ENCODE results near the gene RAB8B.

RAB8B gene

GRCh38 chr15:63299943-63300575, 110.7 kb downstream of the RAB8B start:
- Histone ChIP-seq H3K4me3 (ENCODE audit: low read length in 2 of 2) (no peak overlapping the region), H3K9ac (ENCODE audit: low read depth in 1 of 2, low read length in 2 of 2) (no peak overlapping the region), H3K27ac (ENCODE audit: low read depth in 2 of 2, low read length in 2 of 2) (no peak overlapping the region), H3K9me3 (ENCODE audit: control insufficient read depth in 2 of 2, low read length in 2 of 2) (no peaks in the 10 kb centered on the region), H3K36me3 (ENCODE audit: control insufficient read depth in 2 of 2, insufficient read depth in 2 of 2, low read length in 2 of 2) (peaks cover 0 to 5% of the 10 kb centered on the region in 2 donors), H3K27me3 (ENCODE audit: control insufficient read depth in 2 of 2, insufficient read depth in 2 of 2, low read length in 2 of 2) (no peaks in the 10 kb centered on the region), H3K4me1 (ENCODE audit: control insufficient read depth in 2 of 2, insufficient read depth in 2 of 2, low read length in 2 of 2) (no peaks in the 10 kb centered on the region)

GRCh38 chr15:63301088-63301487, 111.7 kb downstream of the RAB8B start:
- Histone ChIP-seq H3K4me3 (ENCODE audit: low read length in 2 of 2) (no peak overlapping the region), H3K9ac (ENCODE audit: low read depth in 1 of 2, low read length in 2 of 2) (no peak overlapping the region), H3K27me3 (ENCODE audit: control insufficient read depth in 2 of 2, insufficient read depth in 2 of 2, low read length in 2 of 2) (no peaks in the 10 kb centered on the region), H3K36me3 (ENCODE audit: control insufficient read depth in 2 of 2, insufficient read depth in 2 of 2, low read length in 2 of 2) (peaks cover 0 to 9% of the 10 kb centered on the region in 2 donors), H3K9me3 (ENCODE audit: control insufficient read depth in 2 of 2, low read length in 2 of 2) (no peaks in the 10 kb centered on the region), H3K4me1 (ENCODE audit: control insufficient read depth in 2 of 2, insufficient read depth in 2 of 2, low read length in 2 of 2) (no peaks in the 10 kb centered on the region), H3K27ac (ENCODE audit: low read depth in 2 of 2, low read length in 2 of 2) (no peak overlapping the region)

- Histone ChIP-seq H3K9ac (ENCODE audit: low read depth in 1 of 2, low read length in 2 of 2) (no peak overlapping the region), H3K4me1 (ENCODE audit: control insufficient read depth in 2 of 2, insufficient read depth in 2 of 2, low read length in 2 of 2) (no peaks in the 10 kb centered on the region), H3K9me3 (ENCODE audit: control insufficient read depth in 2 of 2, low read length in 2 of 2) (no peaks in the 10 kb centered on the region), H3K27ac (ENCODE audit: low read depth in 2 of 2, low read length in 2 of 2) (no peak overlapping the region), H3K4me3 (ENCODE audit: low read length in 2 of 2) (no peak overlapping the region), H3K36me3 (ENCODE audit: control insufficient read depth in 2 of 2, insufficient read depth in 2 of 2, low read length in 2 of 2) (peaks cover 0 to 12% of the 10 kb centered on the region in 2 donors), H3K27me3 (ENCODE audit: control insufficient read depth in 2 of 2, insufficient read depth in 2 of 2, low read length in 2 of 2) (no peaks in the 10 kb centered on the region)
Observed at GRCh38 chr15:63305260-63305659, 115.9 kb downstream of the RAB8B start.

- Histone ChIP-seq H3K4me3 (ENCODE audit: low read length in 2 of 2) (no peak overlapping the region), H3K27me3 (ENCODE audit: control insufficient read depth in 2 of 2, insufficient read depth in 2 of 2, low read length in 2 of 2) (no peaks in the 10 kb centered on the region), H3K4me1 (ENCODE audit: control insufficient read depth in 2 of 2, insufficient read depth in 2 of 2, low read length in 2 of 2) (no peaks in the 10 kb centered on the region), H3K27ac (ENCODE audit: low read depth in 2 of 2, low read length in 2 of 2) (no peak overlapping the region), H3K9me3 (ENCODE audit: control insufficient read depth in 2 of 2, low read length in 2 of 2) (no peaks in the 10 kb centered on the region), H3K36me3 (ENCODE audit: control insufficient read depth in 2 of 2, insufficient read depth in 2 of 2, low read length in 2 of 2) (peaks cover 0 to 12% of the 10 kb centered on the region in 2 donors), H3K9ac (ENCODE audit: low read depth in 1 of 2, low read length in 2 of 2) (no peak overlapping the region)
Observed at GRCh38 chr15:63306492-63307073, 117.2 kb downstream of the RAB8B start.

GRCh38 chr15:63308491-63308890, 119.1 kb downstream of the RAB8B start:
- Histone ChIP-seq H3K27ac (ENCODE audit: low read depth in 2 of 2, low read length in 2 of 2) (no peak overlapping the region), H3K4me1 (ENCODE audit: control insufficient read depth in 2 of 2, insufficient read depth in 2 of 2, low read length in 2 of 2) (no peaks in the 10 kb centered on the region), H3K36me3 (ENCODE audit: control insufficient read depth in 2 of 2, insufficient read depth in 2 of 2, low read length in 2 of 2) (peaks cover 0 to 7% of the 10 kb centered on the region in 2 donors), H3K9ac (ENCODE audit: low read depth in 1 of 2, low read length in 2 of 2) (no peak overlapping the region), H3K9me3 (ENCODE audit: control insufficient read depth in 2 of 2, low read length in 2 of 2) (no peaks in the 10 kb centered on the region), H3K27me3 (ENCODE audit: control insufficient read depth in 2 of 2, insufficient read depth in 2 of 2, low read length in 2 of 2) (no peaks in the 10 kb centered on the region), H3K4me3 (ENCODE audit: low read length in 2 of 2) (no peak overlapping the region)

DNA sequence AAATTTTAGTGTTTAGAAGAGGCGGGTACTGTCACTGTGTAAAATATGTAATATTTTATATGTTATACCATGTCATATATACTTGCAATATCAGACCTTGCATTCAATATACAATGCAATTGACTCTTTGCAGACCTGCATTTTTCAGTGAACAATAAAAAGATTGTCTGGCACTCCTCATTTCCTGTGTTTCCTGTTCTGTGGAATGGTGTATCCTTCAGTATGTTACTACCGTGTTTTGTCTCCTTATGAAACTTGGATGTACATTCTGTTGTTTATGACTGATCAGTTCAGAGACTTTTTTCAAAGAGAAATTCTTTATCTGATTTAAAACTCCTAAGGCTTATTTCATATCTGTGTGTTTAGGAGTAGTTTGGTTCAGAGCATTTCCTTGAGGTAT, 119.5 kb downstream of the RAB8B start:
- no peak overlapping the region for H3K9ac ChIP-seq (ENCODE audit: low read depth in 1 of 2, low read length in 2 of 2)
- H3K9me3 ChIP-seq (ENCODE audit: control insufficient read depth in 2 of 2, low read length in 2 of 2): no peaks in the 10 kb centered on the region
- H3K27ac ChIP-seq (ENCODE audit: low read depth in 2 of 2, low read length in 2 of 2): no peak overlapping the region
- no peak overlapping the region for H3K4me3 ChIP-seq (ENCODE audit: low read length in 2 of 2)
- no peaks in the 10 kb centered on the region for H3K4me1 ChIP-seq (ENCODE audit: control insufficient read depth in 2 of 2, insufficient read depth in 2 of 2, low read length in 2 of 2)
- no peaks in the 10 kb centered on the region for H3K27me3 ChIP-seq (ENCODE audit: control insufficient read depth in 2 of 2, insufficient read depth in 2 of 2, low read length in 2 of 2)
- peaks cover 0 to 7% of the 10 kb centered on the region in 2 donors for H3K36me3 ChIP-seq (ENCODE audit: control insufficient read depth in 2 of 2, insufficient read depth in 2 of 2, low read length in 2 of 2)

DNA sequence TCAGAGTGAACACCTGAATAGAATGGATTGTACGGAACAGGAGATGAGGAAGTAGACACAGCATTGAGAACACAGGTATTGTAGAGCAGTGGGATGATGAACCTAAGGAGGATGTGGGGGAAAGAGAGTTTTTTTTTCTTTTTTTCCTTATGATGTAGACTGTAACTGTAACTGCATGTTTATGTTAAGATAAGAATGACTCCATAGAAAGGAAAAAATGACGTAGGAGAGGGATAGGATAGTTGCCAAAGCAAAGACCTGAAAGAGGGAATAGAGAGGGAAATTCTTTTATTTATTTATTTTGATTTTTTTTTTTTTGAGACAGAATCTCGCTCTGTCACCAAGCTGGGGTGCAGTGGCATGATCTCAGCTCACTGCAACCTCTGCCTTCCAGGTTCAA, 121.2 kb downstream of the RAB8B start:
- no peak overlapping the region for H3K9ac ChIP-seq (ENCODE audit: low read depth in 1 of 2, low read length in 2 of 2)

DNA sequence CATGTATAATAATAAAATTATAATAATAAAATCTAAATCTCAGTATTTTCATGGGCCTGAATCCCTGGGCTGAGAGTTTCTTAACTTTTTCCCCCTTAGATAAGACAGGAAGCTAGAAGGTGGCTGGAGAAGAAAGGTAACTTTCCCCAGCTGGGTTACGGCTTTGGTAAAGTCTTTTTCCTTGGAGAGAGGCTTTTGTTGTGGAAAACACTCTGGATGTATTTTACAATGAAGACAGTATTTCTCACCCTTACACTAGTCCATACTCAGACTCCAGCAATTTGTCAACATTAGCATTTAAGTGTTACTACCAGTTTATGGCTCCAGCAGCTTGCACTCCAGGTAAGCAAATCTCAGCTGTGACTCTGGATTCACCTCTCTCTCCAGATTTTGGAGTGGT, 122.9 kb downstream of the RAB8B start:
- Histone ChIP-seq H3K9me3 (ENCODE audit: control insufficient read depth in 2 of 2, low read length in 2 of 2) (no peaks in the 10 kb centered on the region), H3K9ac (ENCODE audit: low read depth in 1 of 2, low read length in 2 of 2) (no peak overlapping the region), H3K27me3 (ENCODE audit: control insufficient read depth in 2 of 2, insufficient read depth in 2 of 2, low read length in 2 of 2) (no peaks in the 10 kb centered on the region), H3K27ac (ENCODE audit: low read depth in 2 of 2, low read length in 2 of 2) (no peak overlapping the region), H3K4me3 (ENCODE audit: low read length in 2 of 2) (no peak overlapping the region), H3K4me1 (ENCODE audit: control insufficient read depth in 2 of 2, insufficient read depth in 2 of 2, low read length in 2 of 2) (peaks cover 0 to 3% of the 10 kb centered on the region in 2 donors), H3K36me3 (ENCODE audit: control insufficient read depth in 2 of 2, insufficient read depth in 2 of 2, low read length in 2 of 2) (no peaks in the 10 kb centered on the region)

More for the DNA sequence above, 121.2 kb downstream of the RAB8B start:
- Histone ChIP-seq H3K4me3 (ENCODE audit: low read length in 2 of 2) (no peak overlapping the region), H3K4me1 (ENCODE audit: control insufficient read depth in 2 of 2, insufficient read depth in 2 of 2, low read length in 2 of 2) (no peaks in the 10 kb centered on the region), H3K27ac (ENCODE audit: low read depth in 2 of 2, low read length in 2 of 2) (no peak overlapping the region), H3K36me3 (ENCODE audit: control insufficient read depth in 2 of 2, insufficient read depth in 2 of 2, low read length in 2 of 2) (peaks cover 0 to 5% of the 10 kb centered on the region in 2 donors), H3K9me3 (ENCODE audit: control insufficient read depth in 2 of 2, low read length in 2 of 2) (no peaks in the 10 kb centered on the region), H3K27me3 (ENCODE audit: control insufficient read depth in 2 of 2, insufficient read depth in 2 of 2, low read length in 2 of 2) (no peaks in the 10 kb centered on the region)

DNA sequence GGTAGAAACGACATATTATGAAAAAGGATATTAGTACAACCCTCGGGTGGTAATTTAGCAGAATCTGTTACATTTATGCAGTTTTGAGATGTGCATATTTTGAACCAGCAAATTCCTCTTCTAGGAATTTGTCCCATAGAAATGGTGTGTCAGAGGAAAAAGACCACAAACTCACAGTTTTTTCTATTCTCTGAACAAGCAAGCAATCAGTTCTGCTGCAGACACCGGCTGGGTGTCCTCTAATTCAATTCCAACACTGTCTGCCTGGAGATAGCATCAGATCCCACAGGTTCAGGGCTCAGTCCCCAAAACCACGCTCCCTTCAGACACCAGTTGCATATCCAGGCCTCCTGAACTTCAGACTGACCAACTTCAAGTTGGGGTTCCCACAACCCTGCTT, 124.4 kb downstream of the RAB8B start:
- H3K9me3 ChIP-seq (ENCODE audit: control insufficient read depth in 2 of 2, low read length in 2 of 2): no peaks in the 10 kb centered on the region
- no peak overlapping the region for H3K27ac ChIP-seq (ENCODE audit: low read depth in 2 of 2, low read length in 2 of 2)
- no peaks in the 10 kb centered on the region for H3K36me3 ChIP-seq (ENCODE audit: control insufficient read depth in 2 of 2, insufficient read depth in 2 of 2, low read length in 2 of 2)
- H3K9ac ChIP-seq (ENCODE audit: low read depth in 1 of 2, low read length in 2 of 2): no peak overlapping the region
- no peaks in the 10 kb centered on the region for H3K27me3 ChIP-seq (ENCODE audit: control insufficient read depth in 2 of 2, insufficient read depth in 2 of 2, low read length in 2 of 2)
- no peak overlapping the region for H3K4me3 ChIP-seq (ENCODE audit: low read length in 2 of 2)
- peaks cover 0 to 4% of the 10 kb centered on the region in 2 donors for H3K4me1 ChIP-seq (ENCODE audit: control insufficient read depth in 2 of 2, insufficient read depth in 2 of 2, low read length in 2 of 2)

DNA sequence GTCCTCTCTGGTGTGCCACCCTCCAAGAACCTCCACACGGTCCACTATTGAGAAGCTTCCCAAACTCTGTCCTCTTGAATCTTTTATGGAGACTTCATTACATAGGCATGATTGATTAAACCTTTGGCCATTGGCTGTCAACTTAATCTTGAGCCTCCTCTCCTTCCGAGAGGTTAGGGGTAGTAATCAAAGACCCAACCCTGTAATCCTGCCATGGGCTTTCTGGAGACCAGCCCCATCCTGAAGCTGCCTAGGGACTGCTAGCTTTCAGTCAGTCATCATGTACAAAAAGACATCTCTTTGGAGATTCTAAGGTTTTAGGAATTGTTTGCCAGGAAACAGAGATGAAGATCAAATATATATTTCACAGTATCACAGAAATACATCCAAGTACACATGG, 125.0 kb downstream of the RAB8B start:
- Histone ChIP-seq H3K4me3 (ENCODE audit: low read length in 2 of 2) (no peak overlapping the region), H3K4me1 (ENCODE audit: control insufficient read depth in 2 of 2, insufficient read depth in 2 of 2, low read length in 2 of 2) (peaks cover 0 to 6% of the 10 kb centered on the region in 2 donors), H3K36me3 (ENCODE audit: control insufficient read depth in 2 of 2, insufficient read depth in 2 of 2, low read length in 2 of 2) (no peaks in the 10 kb centered on the region), H3K27me3 (ENCODE audit: control insufficient read depth in 2 of 2, insufficient read depth in 2 of 2, low read length in 2 of 2) (no peaks in the 10 kb centered on the region), H3K9ac (ENCODE audit: low read depth in 1 of 2, low read length in 2 of 2) (no peak overlapping the region), H3K27ac (ENCODE audit: low read depth in 2 of 2, low read length in 2 of 2) (no peak overlapping the region), H3K9me3 (ENCODE audit: control insufficient read depth in 2 of 2, low read length in 2 of 2) (no peaks in the 10 kb centered on the region)

Measured in mucosa of rectum (tissue), 2 donors.